HG02759 (cell line): ENCODE data around the gene NFYC.

Experiments used
- ATAC-seq: cut with Tn5 transposase; IDR thresholded peaks from one replicate; pipeline ENCODE4 v1.9.1; 2021; ENCODE audit warnings: mild to moderate bottlenecking, moderate library complexity; ENCODE audit not compliant: unreplicated experiment

NFYC gene

DNA sequence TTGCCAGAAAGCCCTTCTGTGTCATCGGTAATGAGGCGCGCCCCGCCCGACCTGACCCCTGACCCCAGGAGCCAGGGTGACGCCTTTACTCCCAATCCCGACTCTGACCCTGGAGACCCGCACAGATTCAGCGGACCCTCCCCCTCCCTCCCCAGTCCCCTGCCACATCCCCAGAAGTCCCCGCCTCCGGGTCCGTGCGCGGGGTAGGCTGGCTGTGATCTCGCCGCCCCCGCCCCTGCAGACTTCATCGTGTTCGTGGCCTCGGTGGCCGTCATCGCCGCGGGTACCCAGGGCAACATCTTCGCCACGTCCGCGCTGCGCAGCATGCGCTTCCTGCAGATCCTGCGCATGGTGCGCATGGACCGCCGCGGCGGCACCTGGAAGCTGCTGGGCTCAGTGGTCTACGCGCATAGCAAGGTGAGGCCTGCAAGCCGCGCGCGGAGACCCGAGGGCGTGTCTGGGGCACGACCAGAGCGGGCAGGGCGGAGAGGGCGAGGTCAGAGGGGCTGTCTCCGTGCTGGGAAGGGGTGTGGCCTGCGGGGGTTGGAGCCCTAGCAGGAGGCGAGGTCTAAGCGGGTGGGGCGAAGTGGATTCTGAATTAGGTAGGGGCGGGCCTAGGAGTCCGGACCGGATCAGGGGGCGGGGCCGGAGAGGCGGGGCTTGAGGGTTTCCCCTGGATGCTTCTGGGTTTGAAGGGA is 126.9 kb downstream of the NFYC start:
- ATAC-seq, result peak; percentile 93

DNA sequence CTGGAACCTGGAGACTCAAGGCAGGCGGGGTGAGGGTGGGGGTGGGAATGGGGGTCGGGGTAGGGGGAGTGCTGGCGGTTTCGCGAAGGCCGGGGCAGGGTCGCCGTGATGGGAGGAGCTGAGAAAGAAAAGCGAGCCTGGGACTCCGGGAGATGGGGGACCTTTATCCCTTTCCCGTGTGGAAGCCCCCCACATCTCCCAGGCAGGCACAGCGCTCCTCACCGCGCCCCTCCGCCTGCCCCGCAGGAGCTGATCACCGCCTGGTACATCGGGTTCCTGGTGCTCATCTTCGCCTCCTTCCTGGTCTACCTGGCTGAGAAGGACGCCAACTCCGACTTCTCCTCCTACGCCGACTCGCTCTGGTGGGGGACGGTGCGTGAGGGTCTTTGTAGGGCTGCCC is 127.6 kb downstream of the NFYC start:
- no peak for ATAC-seq

DNA sequence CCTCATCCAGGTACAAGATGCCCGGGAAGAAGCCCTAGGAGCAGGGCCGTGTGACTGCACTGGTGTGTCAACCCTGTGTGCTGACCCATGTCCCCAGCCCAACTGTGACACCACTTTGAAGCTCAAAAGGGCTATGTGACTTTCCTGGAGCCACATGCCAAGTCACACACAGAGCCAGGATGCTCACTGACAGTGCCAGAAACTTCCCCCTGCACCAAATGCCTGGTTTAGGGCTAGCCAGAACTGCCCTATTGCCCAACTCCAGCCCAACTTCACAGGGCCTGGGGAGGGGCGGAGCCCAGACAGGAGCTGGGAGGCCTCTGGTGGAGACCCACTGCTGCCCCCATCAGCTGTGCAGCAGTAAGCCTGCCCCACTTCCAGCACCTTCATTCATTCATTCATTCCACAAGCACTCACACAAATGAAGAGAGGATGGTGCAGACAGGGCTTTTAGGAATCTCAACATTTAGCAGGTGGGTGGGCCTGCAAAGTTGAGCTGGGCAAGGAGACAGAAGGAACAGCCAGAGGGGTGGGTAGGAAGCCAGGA is 128.8 kb downstream of the NFYC start:
- no peak for ATAC-seq
